GM23338 (cell line): Measurements from ENCODE around the gene SND1.

Experiments
- CREB1 ChIP-seq: fragments of 250-450 bp; sonication (Bioruptor Pico); IDR thresholded peaks from 2 replicates; pipeline ENCODE4 v1.5.0; 2020; ENCODE audit warnings: low read depth, mild to moderate bottlenecking, moderate library complexity
- EZH2 ChIP-seq: fragments of 200-600 bp; sonication (generic); IDR thresholded peaks from one replicate; pipeline ENCODE4 v1.8.0; 2017; ENCODE audit warnings: antibody characterized with exemption, mild to moderate bottlenecking, low read depth; ENCODE audit not compliant: unreplicated experiment
- EZH2phosphoT487 ChIP-seq: fragments of 200-600 bp; sonication (generic); IDR thresholded peaks from one replicate; pipeline ENCODE4 v1.8.1; 2018; ENCODE audit warnings: antibody characterized with exemption; ENCODE audit not compliant: unreplicated experiment
- JUNB ChIP-seq: IDR thresholded peaks from one replicate; pipeline ENCODE4 v1.6.1; 2016; ENCODE audit warnings: antibody characterized with exemption; ENCODE audit not compliant: unreplicated experiment
- NANOG ChIP-seq: IDR thresholded peaks from 2 replicates; pipeline ENCODE4 v1.6.1; 2016; ENCODE audit warnings: antibody characterized with exemption, borderline replicate concordance
- POLR2AphosphoS5 ChIP-seq: IDR thresholded peaks from 2 replicates; pipeline ENCODE4 v1.6.1; 2016; ENCODE audit warnings: antibody characterized with exemption, low read depth
- STAT1 ChIP-seq: IDR thresholded peaks from one replicate; pipeline ENCODE4 v1.6.1; 2016; ENCODE audit warnings: antibody characterized with exemption; ENCODE audit not compliant: unreplicated experiment
- ZNF114 ChIP-seq: fragments of 250-450 bp; sonication (Bioruptor Pico); IDR thresholded peaks from 2 replicates; pipeline ENCODE4 v1.5.0; 2020; ENCODE audit warnings: mild to moderate bottlenecking, moderate library complexity
- ZNF331 ChIP-seq: fragments of 250-450 bp; sonication (Bioruptor Pico); IDR thresholded peaks from 2 replicates; pipeline ENCODE4 v1.5.0; 2020; ENCODE audit warnings: low read depth, mild to moderate bottlenecking, moderate library complexity
- TF ChIP-seq, protein P1 (sequence below), 2 experiments: fragments of 200-600 bp in 1 of 2; sonication (generic) in 1 of 2; conservative IDR thresholded peaks; 2 replicates each; pipeline versions ENCODE4 v1.5.1 to v1.6.1; 2016 to 2017; ENCODE audit warnings: antibody characterized with exemption in 2 of 2, low read depth in 2 of 2, mild to moderate bottlenecking in 2 of 2, moderate library complexity in 1 of 2
- TF ChIP-seq, protein P2 (sequence below): IDR thresholded peaks from one replicate; pipeline ENCODE4 v1.6.1; 2018; ENCODE audit warnings: antibody characterized with exemption; ENCODE audit not compliant: unreplicated experiment

DNA sequence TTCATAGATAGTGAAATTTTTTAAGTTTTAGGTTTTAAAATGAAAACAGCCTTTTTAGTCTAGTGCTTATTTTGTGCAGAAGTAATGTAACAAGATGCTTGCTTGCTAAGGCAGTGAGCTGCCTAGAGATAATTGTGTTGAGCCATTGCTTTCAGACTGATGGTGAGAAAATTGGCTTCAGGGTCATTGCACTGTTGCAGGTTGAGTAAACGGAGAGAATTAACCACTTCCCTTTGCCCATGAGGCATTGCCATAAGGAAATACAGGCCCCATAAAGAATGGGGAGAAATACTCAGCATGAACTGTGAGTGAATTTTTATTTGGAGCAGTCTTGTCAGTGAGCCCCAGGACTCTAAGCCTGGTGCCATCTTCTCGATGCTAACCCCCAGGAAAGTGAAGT lies 238.7 kb downstream of the SND1 start:
- TF ChIP-seq, protein P1, sequence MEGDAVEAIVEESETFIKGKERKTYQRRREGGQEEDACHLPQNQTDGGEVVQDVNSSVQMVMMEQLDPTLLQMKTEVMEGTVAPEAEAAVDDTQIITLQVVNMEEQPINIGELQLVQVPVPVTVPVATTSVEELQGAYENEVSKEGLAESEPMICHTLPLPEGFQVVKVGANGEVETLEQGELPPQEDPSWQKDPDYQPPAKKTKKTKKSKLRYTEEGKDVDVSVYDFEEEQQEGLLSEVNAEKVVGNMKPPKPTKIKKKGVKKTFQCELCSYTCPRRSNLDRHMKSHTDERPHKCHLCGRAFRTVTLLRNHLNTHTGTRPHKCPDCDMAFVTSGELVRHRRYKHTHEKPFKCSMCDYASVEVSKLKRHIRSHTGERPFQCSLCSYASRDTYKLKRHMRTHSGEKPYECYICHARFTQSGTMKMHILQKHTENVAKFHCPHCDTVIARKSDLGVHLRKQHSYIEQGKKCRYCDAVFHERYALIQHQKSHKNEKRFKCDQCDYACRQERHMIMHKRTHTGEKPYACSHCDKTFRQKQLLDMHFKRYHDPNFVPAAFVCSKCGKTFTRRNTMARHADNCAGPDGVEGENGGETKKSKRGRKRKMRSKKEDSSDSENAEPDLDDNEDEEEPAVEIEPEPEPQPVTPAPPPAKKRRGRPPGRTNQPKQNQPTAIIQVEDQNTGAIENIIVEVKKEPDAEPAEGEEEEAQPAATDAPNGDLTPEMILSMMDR (conservative IDR thresholded peaks at IDR 0.05; ENCODE audit: low read depth in 2 of 2): no peak
- TF ChIP-seq EZH2: no peak
- no peak for TF ChIP-seq POLR2AphosphoS5
- TF ChIP-seq EZH2phosphoT487: no peak
- no peak for TF ChIP-seq STAT1
- no peak for TF ChIP-seq ZNF331 (CRISPR knock-in tag)
- TF ChIP-seq, protein P2, sequence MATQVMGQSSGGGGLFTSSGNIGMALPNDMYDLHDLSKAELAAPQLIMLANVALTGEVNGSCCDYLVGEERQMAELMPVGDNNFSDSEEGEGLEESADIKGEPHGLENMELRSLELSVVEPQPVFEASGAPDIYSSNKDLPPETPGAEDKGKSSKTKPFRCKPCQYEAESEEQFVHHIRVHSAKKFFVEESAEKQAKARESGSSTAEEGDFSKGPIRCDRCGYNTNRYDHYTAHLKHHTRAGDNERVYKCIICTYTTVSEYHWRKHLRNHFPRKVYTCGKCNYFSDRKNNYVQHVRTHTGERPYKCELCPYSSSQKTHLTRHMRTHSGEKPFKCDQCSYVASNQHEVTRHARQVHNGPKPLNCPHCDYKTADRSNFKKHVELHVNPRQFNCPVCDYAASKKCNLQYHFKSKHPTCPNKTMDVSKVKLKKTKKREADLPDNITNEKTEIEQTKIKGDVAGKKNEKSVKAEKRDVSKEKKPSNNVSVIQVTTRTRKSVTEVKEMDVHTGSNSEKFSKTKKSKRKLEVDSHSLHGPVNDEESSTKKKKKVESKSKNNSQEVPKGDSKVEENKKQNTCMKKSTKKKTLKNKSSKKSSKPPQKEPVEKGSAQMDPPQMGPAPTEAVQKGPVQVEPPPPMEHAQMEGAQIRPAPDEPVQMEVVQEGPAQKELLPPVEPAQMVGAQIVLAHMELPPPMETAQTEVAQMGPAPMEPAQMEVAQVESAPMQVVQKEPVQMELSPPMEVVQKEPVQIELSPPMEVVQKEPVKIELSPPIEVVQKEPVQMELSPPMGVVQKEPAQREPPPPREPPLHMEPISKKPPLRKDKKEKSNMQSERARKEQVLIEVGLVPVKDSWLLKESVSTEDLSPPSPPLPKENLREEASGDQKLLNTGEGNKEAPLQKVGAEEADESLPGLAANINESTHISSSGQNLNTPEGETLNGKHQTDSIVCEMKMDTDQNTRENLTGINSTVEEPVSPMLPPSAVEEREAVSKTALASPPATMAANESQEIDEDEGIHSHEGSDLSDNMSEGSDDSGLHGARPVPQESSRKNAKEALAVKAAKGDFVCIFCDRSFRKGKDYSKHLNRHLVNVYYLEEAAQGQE: no peak
- no peak for TF ChIP-seq CREB1 (CRISPR knock-in tag)
- TF ChIP-seq ZNF114 (CRISPR knock-in tag): no peak
- TF ChIP-seq JUNB: no peak
- TF ChIP-seq NANOG: no peak
